GM08714 (cell line): ENCODE data around the gene ZNF462.

Experiments used
- H3K4me3 ChIP-seq: fragments of 200-500 bp; sonication (Bioruptor generic); 2 replicates; pipeline ENCODE4 v1.5.1; 2014; ENCODE audit warnings: mild to moderate bottlenecking, low read length, inconsistent platforms
- ZNF274 ChIP-seq: IDR thresholded peaks from 2 replicates; pipeline ENCODE4 v1.6.1; 2012; ENCODE audit warnings: mild to moderate bottlenecking, low read depth, low read length

The ZNF462 gene

GRCh38 chr9:106857811-106858470 lies 5.0 kb upstream of the ZNF462 start:
- no peak overlapping the region for H3K4me3 ChIP-seq
- no peak for TF ChIP-seq ZNF274

- no peak overlapping the region for H3K4me3 ChIP-seq
- no peak for TF ChIP-seq ZNF274
Observed at GRCh38 chr9:106859957-106860720, 2.8 kb upstream of the ZNF462 start.

GRCh38 chr9:106860721-106861639 lies 2.0 kb upstream of the ZNF462 start:
- 0 out of 2 replicates have a peak overlapping the region, but pooled peaks have one; percentile 13 for H3K4me3 ChIP-seq
- TF ChIP-seq ZNF274: no peak

- TF ChIP-seq ZNF274: no peak
- H3K4me3 ChIP-seq: no peak overlapping the region; the same call in 1 of the 2 replicates
Observed at GRCh38 chr9:106861640-106862109, 1.3 kb upstream of the ZNF462 start.

GRCh38 chr9:106862110-106862820 lies 701 bp upstream of the ZNF462 start:
- peak overlapping the region; percentile 50 for H3K4me3 ChIP-seq
- no peak for TF ChIP-seq ZNF274

- H3K4me3 ChIP-seq: peak overlapping the region; percentile 30; the same call in 1 of the 2 replicates
- no peak for TF ChIP-seq ZNF274
Observed at GRCh38 chr9:106864373-106865143, 1.6 kb downstream of the ZNF462 start.

- H3K4me3 ChIP-seq: no peak overlapping the region
- no peak for TF ChIP-seq ZNF274
Observed at GRCh38 chr9:106866243-106866642, 3.3 kb downstream of the ZNF462 start.

GRCh38 chr9:106867286-106867685 lies 4.3 kb downstream of the ZNF462 start:
- H3K4me3 ChIP-seq: no peak overlapping the region
- no peak for TF ChIP-seq ZNF274

GRCh38 chr9:106868087-106868486 lies 5.1 kb downstream of the ZNF462 start:
- H3K4me3 ChIP-seq: no peak overlapping the region
- TF ChIP-seq ZNF274: no peak

- no peak overlapping the region for H3K4me3 ChIP-seq
Observed at GRCh38 chr9:106868565-106868964, 5.6 kb downstream of the ZNF462 start.

GRCh38 chr9:106869028-106869427 lies 6.1 kb downstream of the ZNF462 start:
- no peak overlapping the region for H3K4me3 ChIP-seq
- no peak for TF ChIP-seq ZNF274

More at GRCh38 chr9:106868565-106868964, 5.6 kb downstream of the ZNF462 start:
- TF ChIP-seq ZNF274: no peak

GRCh38 chr9:106869458-106869857 lies 6.5 kb downstream of the ZNF462 start:
- TF ChIP-seq ZNF274: no peak
- H3K4me3 ChIP-seq: no peak overlapping the region

- H3K4me3 ChIP-seq: no peak overlapping the region
- TF ChIP-seq ZNF274: no peak
Observed at GRCh38 chr9:106872641-106873040, 9.7 kb downstream of the ZNF462 start.

- no peak for TF ChIP-seq ZNF274
- no peak overlapping the region for H3K4me3 ChIP-seq
Observed at GRCh38 chr9:106874031-106874430, 11.1 kb downstream of the ZNF462 start.
